Small intestine (tissue), 7 donors: ENCODE data around the gene CFAP221. TPM values are rescaled to one million over a fixed set of nuclear protein-coding genes. Genes with fewer than 3 reads are reported as not detected.
A peak's percentile ranks its signal among the peaks of the same experiment; 100 is the strongest.

ENCODE experiments used
- DNase-seq, 2 donors: peaks; one replicate each; pipeline versions ENCODE4 v3.0.0 to v3.0.0-alpha.2; 2013
- FAIRE-seq: peaks from 2 replicates; lab custom pipeline; 2012; peaks lifted over from hg19 to GRCh38; lab: Jason Lieb, UNC
- H3K27ac ChIP-seq, 3 donors: one replicate each; pipeline ENCODE4 v1.5.1; 2013; ENCODE audit warnings: low read length in 2 of 3, mild to moderate bottlenecking in 2 of 3, control low read depth in 1 of 3, inconsistent platforms in 1 of 3, low read depth in 1 of 3, moderate library complexity in 1 of 3
- H3K27me3 ChIP-seq, 3 donors: one replicate each; pipeline ENCODE4 v1.6.1; 2013; ENCODE audit warnings: low read length in 3 of 3, inconsistent platforms in 1 of 3; ENCODE audit not compliant: control insufficient read depth in 3 of 3, insufficient read depth in 3 of 3
- H3K36me3 ChIP-seq, 3 donors: one replicate each; pipeline ENCODE4 v1.6.1; 2013; ENCODE audit warnings: low read length in 3 of 3, inconsistent platforms in 1 of 3, low read depth in 1 of 3, mild to moderate bottlenecking in 1 of 3, moderate library complexity in 1 of 3; ENCODE audit not compliant: control insufficient read depth in 3 of 3, insufficient read depth in 2 of 3
- H3K4me1 ChIP-seq, 3 donors: one replicate each; pipeline ENCODE4 v1.6.1; 2013; ENCODE audit warnings: low read length in 2 of 3, inconsistent platforms in 1 of 3, low read depth in 1 of 3, mild to moderate bottlenecking in 1 of 3, moderate library complexity in 1 of 3; ENCODE audit not compliant: control insufficient read depth in 3 of 3, insufficient read depth in 2 of 3
- H3K4me3 ChIP-seq, 3 donors: one replicate each; pipeline ENCODE4 v1.5.1; 2013; ENCODE audit warnings: low read length in 3 of 3, control low read depth in 1 of 3, inconsistent platforms in 1 of 3, low read depth in 1 of 3, mild to moderate bottlenecking in 1 of 3, moderate library complexity in 1 of 3
- H3K9me3 ChIP-seq, 2 donors: one replicate each; pipeline ENCODE4 v1.6.1; 2013; ENCODE audit warnings: low read depth in 1 of 2, low read length in 1 of 2; ENCODE audit not compliant: control insufficient read depth in 2 of 2, insufficient read depth in 1 of 2
- whole genome bisulfite sequencing, 3 donors: extraction: QIAGEN DNeasy Blood & Tissue Kit; methylation state at CpG; one replicate each; pipeline ENCODE4 v1.1.7; 2013; 5-methylcytosine and 5-hydroxymethylcytosine counted together
- polyA plus RNA-seq, 4 donors: library from polyadenylated mRNA; stranded (reverse) in 3 of 4; unstranded in 1 of 4; fragments of 200-250 nt in 3 of 4; fragments of 120-200 nt in 1 of 4; gene quantifications; one replicate each; pipeline versions ENCODE4 v1.2.1 to v1.2.3, GENCODE V29; 2013
- donor health status: healthy with polysubstance abuse.
- donor health status: control.
- donor health status: control.
- donor health status: Bipolar disorder and iron deficiency.
- donor health status: healthy.

CFAP221 gene
- polyA plus RNA-seq, 4 donors, result 2.2 to 19.4 (median 6.6) TPM

GRCh38 chr2:119697290-119698020, 153.2 kb downstream of the CFAP221 start:
- H3K4me3 ChIP-seq, result no peak overlapping the region
- no peak overlapping the region for H3K27ac ChIP-seq
- no peak for DNase-seq
- H3K4me1 ChIP-seq, result peaks cover 0 to 17% (median 0%) of the 10 kb centered on the region in 3 donors
- H3K36me3 ChIP-seq, result peaks cover 0 to 3% (median 0%) of the 10 kb centered on the region in 3 donors
- no peaks in the 10 kb centered on the region for H3K27me3 ChIP-seq
- FAIRE-seq, result no peak
- H3K9me3 ChIP-seq, result no peaks in the 10 kb centered on the region
- whole genome bisulfite sequencing, 3 donors, result 57 to 62% (median 61%) methylated on average over 8 of the region's 8 CpGs

GRCh38 chr2:119698246-119698645, 154.0 kb downstream of the CFAP221 start:
- FAIRE-seq (no peak), DNase-seq (no peak)
- Histone ChIP-seq H3K4me1 (peaks cover 0 to 17% (median 0%) of the 10 kb centered on the region in 3 donors), H3K27me3 (no peaks in the 10 kb centered on the region), H3K9me3 (no peaks in the 10 kb centered on the region), H3K4me3 (no peak overlapping the region), H3K36me3 (no peaks in the 10 kb centered on the region), H3K27ac (no peak overlapping the region)
- WGBS, 3 donors, result 71 to 93% (median 85%) methylated on average over 3 of the region's 3 CpGs

- Histone ChIP-seq H3K27ac (no peak overlapping the region), H3K27me3 (no peaks in the 10 kb centered on the region), H3K9me3 (no peaks in the 10 kb centered on the region), H3K36me3 (no peaks in the 10 kb centered on the region), H3K4me1 (peaks cover 0 to 17% (median 0%) of the 10 kb centered on the region in 3 donors), H3K4me3 (no peak overlapping the region)
- FAIRE-seq (no peak), DNase-seq (no peak)
- WGBS, 3 donors, result 71 to 79% (median 75%) methylated on average over 15 of the region's 15 CpGs
These were observed 154.9 kb downstream of the CFAP221 start for GRCh38 chr2:119699016-119699606.

GRCh38 chr2:119700866-119701265, 156.6 kb downstream of the CFAP221 start:
- Histone ChIP-seq H3K4me1 (peaks cover 0 to 1% (median 0%) of the 10 kb centered on the region in 3 donors), H3K27me3 (no peaks in the 10 kb centered on the region), H3K4me3 (no peak overlapping the region), H3K36me3 (peaks cover 0 to 3% (median 0%) of the 10 kb centered on the region in 3 donors), H3K27ac (no peak overlapping the region), H3K9me3 (peaks cover 0 to 8% of the 10 kb centered on the region in 2 donors)
- FAIRE-seq, result no peak
- no peak for DNase-seq
- WGBS, 3 donors, result 90 to 92% (median 92%) methylated on average over 4 of the region's 4 CpGs

GRCh38 chr2:119701352-119701751, 157.1 kb downstream of the CFAP221 start:
- WGBS, 3 donors, result 72 to 80% (median 78%) methylated on average over 12 of the region's 12 CpGs
- H3K4me3 ChIP-seq, result no peak overlapping the region
- H3K36me3 ChIP-seq, result peaks cover 0 to 3% (median 0%) of the 10 kb centered on the region in 3 donors
- DNase-seq (no peak), FAIRE-seq (no peak)
- H3K4me1 ChIP-seq, result no peaks in the 10 kb centered on the region
- H3K27me3 ChIP-seq, result no peaks in the 10 kb centered on the region
- H3K27ac ChIP-seq, result no peak overlapping the region
- H3K9me3 ChIP-seq, result peaks cover 0 to 12% of the 10 kb centered on the region in 2 donors

GRCh38 chr2:119702203-119702917, 158.1 kb downstream of the CFAP221 start:
- Histone ChIP-seq H3K36me3 (peaks cover 0 to 3% (median 0%) of the 10 kb centered on the region in 3 donors), H3K4me1 (no peaks in the 10 kb centered on the region), H3K27ac (no peak overlapping the region), H3K4me3 (no peak overlapping the region), H3K27me3 (no peaks in the 10 kb centered on the region), H3K9me3 (peaks cover 0 to 12% of the 10 kb centered on the region in 2 donors)
- DNase-seq (no peak), FAIRE-seq (no peak)
- 69 to 86% (median 79%) methylated on average over 2 of the region's 2 CpGs for WGBS, 3 donors

- peaks cover 0 to 3% (median 0%) of the 10 kb centered on the region in 3 donors for H3K36me3 ChIP-seq
- no peak overlapping the region for H3K27ac ChIP-seq
- H3K9me3 ChIP-seq, result peaks cover 0 to 12% of the 10 kb centered on the region in 2 donors
- H3K4me3 ChIP-seq, result no peak overlapping the region
- FAIRE-seq, result no peak
- H3K4me1 ChIP-seq, result no peaks in the 10 kb centered on the region
- 17 to 20% (median 17%) methylated on average over 13 of the region's 13 CpGs for WGBS, 3 donors
- no peaks in the 10 kb centered on the region for H3K27me3 ChIP-seq
- DNase-seq, result peak; percentile 67 to 74
These were observed 158.7 kb downstream of the CFAP221 start for GRCh38 chr2:119702918-119703401.

- no peak for FAIRE-seq
- DNase-seq, result no peak
- H3K36me3 ChIP-seq, result peaks cover 0 to 3% (median 0%) of the 10 kb centered on the region in 3 donors
- H3K4me3 ChIP-seq, result no peak overlapping the region
- peaks cover 0 to 12% of the 10 kb centered on the region in 2 donors for H3K9me3 ChIP-seq
- H3K4me1 ChIP-seq, result no peaks in the 10 kb centered on the region
- 78 to 90% (median 81%) methylated on average over 5 of the region's 5 CpGs for WGBS, 3 donors
- H3K27ac ChIP-seq, result no peak overlapping the region
- H3K27me3 ChIP-seq, result no peaks in the 10 kb centered on the region
These were observed 159.3 kb downstream of the CFAP221 start for GRCh38 chr2:119703526-119703925.
